ENCODE data around the gene MFSD11.

The MFSD11 gene

DNA sequence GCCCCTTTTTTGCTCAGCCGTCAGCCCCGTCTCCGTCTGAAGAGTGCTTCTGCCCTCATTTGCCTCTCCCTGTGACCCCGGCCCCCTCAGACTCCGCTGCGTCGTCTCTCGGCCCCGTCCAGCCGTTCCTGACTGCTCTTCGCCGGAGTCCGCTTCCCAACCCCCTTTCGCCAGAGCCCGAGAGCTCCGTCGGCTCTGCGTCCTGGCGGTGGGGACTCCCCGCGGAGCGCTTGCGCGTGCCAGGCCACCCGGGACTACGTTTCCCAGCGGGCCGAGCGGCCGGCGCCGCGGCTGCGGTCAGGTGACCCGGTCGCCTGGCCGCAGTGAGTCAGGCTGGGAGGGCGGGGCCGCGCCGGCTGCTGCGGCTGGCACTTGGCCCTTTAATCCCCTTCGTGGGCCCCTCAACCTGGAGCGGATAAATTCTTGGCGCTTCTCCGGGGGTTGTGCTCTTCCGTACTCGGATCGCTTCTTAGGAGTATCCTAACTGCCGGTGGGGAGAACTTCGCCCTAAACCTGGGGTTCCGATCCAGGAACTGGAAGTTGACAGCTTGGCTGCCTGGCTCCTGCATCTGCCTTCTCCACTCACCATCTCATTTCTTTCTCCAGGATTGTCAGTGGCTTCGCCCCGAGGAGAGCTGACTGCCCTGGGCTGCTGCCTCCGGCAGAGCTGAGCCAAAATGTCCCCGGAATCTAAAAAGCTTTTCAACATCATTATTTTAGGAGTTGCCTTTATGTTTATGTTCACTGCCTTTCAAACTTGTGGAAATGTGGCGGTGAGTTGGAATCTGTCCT is at the start of gene MFSD11:
TSS of gene MFSD11 (plus strand) at position 444 of the 792 bp plus-strand sequence. CDS start at position 678, 234 bp downstream.
- in situ Hi-C loops (cut with HindIII; ENCODE audit: low sequenced_read_pairs), result loop anchor here (25.0 kb wide), 1 partner anchor 176 kb away; a partner anchor contains a TSS
- peak within 1 kb of the TSS; percentile 93 for H3K4me3 ChIP-seq (ENCODE audit: low read depth, low read length)
- TF ChIP-seq, protein P1, sequence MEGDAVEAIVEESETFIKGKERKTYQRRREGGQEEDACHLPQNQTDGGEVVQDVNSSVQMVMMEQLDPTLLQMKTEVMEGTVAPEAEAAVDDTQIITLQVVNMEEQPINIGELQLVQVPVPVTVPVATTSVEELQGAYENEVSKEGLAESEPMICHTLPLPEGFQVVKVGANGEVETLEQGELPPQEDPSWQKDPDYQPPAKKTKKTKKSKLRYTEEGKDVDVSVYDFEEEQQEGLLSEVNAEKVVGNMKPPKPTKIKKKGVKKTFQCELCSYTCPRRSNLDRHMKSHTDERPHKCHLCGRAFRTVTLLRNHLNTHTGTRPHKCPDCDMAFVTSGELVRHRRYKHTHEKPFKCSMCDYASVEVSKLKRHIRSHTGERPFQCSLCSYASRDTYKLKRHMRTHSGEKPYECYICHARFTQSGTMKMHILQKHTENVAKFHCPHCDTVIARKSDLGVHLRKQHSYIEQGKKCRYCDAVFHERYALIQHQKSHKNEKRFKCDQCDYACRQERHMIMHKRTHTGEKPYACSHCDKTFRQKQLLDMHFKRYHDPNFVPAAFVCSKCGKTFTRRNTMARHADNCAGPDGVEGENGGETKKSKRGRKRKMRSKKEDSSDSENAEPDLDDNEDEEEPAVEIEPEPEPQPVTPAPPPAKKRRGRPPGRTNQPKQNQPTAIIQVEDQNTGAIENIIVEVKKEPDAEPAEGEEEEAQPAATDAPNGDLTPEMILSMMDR (IDR thresholded peaks at IDR 0.05; ENCODE audit: low read depth, low read length, missing control alignments), result no peak
- DNase-seq (ENCODE audit: low read depth), result peak; percentile 76

DNA sequence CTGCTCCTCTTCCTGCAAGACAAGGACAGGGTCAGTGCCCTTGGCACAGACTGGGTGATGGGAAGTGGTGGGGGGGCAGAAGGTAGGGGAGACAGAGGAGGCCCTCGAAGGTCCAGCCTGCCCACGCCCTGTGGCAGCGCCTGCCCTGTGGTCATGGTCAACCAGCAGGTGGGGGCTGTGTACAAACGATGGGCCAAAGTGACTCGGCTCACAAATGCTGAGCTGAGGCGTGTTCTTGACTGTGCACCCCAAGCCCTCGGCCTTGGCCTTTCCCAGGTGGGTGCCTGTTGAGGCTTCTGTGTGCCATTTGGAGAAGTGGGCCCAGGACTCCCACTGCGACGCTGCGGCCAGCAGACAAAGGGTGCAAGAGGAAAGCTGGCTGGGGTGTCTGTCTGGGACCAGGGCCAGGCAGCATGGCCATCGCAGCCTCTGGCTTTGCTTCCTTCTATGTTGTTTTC is 49.7 kb upstream of the MFSD11 start:
- in situ Hi-C loops (cut with HindIII; ENCODE audit: low sequenced_read_pairs), result no loop called here
- TF ChIP-seq, protein P1 (IDR thresholded peaks at IDR 0.05; ENCODE audit: low read depth, low read length, missing control alignments), result no peak
- no peak overlapping the region for H3K4me3 ChIP-seq (ENCODE audit: low read depth, low read length)
- DNase-seq (ENCODE audit: low read depth), result no peak

DNA sequence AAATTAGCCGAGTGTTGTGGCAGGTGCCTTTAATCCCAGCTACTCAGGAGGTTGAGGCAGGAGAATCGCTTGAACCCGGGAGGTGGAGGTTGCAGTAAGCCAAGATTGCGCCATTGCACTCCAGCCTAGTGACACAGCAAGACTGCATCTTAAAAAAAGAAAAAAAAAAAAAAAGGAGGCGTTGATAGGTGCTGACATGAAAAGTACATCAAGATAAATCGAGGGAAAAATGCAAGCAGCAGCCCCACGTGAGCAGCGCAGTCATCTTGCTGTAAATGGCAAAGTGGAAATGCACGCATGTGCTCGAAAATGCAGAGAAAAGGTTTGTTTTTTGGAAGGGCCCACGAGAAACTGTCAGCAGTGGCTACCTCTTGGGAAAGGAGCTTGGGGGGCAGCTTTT is 48.1 kb upstream of the MFSD11 start:
- DNase-seq (ENCODE audit: low read depth), result no peak
- no peak overlapping the region for H3K4me3 ChIP-seq (ENCODE audit: low read depth, low read length)
- TF ChIP-seq, protein P1 (IDR thresholded peaks at IDR 0.05; ENCODE audit: low read depth, low read length, missing control alignments), result no peak
- in situ Hi-C loops (cut with HindIII; ENCODE audit: low sequenced_read_pairs), result no loop called here

DNA sequence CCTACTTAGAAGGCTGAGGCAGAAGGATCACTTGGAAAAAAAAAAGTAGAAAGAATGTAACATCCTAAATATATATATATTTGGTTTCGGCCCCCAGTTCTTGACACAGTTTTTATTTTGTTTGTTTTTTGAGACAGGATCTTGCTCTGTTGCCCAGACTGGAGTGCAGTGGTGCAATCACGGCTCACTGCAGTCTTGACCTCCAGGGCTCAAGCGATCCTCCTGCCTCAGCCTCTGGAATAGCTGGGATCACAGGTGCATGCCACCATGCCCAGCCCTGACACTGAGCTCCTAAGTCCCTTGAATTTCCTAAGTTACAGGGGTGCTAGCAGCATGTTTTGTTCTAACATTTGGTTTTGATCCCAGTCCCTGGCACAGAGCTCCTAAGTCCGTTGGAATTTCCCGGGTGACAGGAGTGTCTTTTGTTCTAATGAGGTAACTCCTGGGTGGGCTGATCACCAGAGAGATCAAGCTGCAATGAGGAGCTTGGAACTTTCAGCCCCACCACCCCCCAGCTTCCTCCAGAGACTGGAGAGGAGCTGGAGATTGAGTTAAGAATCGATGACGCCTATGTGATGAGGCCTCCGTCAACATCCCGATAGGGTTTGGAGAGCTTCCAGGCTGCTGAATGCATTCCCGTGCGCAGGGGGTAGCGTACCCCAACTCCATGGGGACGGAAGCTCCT is 47.2 kb upstream of the MFSD11 start:
- TF ChIP-seq, protein P1 (IDR thresholded peaks at IDR 0.05; ENCODE audit: low read depth, low read length, missing control alignments), result no peak
- no peak for DNase-seq (ENCODE audit: low read depth)
- no peak overlapping the region for H3K4me3 ChIP-seq (ENCODE audit: low read depth, low read length)
- in situ Hi-C loops (cut with HindIII; ENCODE audit: low sequenced_read_pairs), result no loop called here

DNA sequence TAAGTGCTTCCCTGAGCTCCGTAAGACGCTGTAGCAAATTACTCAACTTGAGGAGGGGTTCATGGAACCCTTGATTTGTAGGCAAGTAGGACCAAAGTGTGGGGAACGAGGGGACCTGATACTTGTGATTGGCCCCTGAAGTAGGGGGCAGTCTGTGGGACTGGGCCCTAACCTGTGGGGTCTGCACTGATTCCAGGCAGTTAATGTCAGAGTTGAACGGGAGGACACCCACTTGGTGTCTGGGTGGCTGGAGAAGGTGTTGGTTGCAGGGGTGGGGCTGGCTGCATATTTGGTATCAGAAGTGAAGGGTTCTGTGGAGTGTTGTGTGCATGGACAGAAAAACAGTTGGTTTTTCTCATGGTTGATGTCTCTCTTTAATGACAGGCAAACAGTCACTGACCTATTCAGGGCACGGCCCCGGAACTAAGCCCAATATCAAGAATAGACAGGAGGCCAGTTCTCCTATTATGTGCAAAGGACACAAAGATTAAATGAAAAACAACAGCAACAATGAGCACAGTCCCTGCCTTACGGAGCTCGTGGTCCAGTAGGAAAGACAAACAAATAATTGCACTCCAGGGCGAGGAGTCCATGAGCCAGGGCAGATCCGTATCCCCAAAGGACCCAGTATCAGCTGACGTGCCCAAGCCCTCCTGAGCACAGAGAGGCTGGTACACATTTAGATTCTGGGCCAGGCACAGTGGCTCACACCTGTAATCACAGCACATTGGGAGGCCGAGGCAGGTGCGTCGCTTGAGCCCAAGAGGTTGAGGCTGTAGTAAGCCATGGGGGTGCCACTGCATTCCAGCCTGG is 46.3 kb upstream of the MFSD11 start:
- in situ Hi-C loops (cut with HindIII; ENCODE audit: low sequenced_read_pairs), result no loop called here
- no peak overlapping the region for H3K4me3 ChIP-seq (ENCODE audit: low read depth, low read length)
- TF ChIP-seq, protein P1 (IDR thresholded peaks at IDR 0.05; ENCODE audit: low read depth, low read length, missing control alignments), result no peak
- no peak for DNase-seq (ENCODE audit: low read depth)
